GM19023 (cell line): ENCODE data around the gene SH3GL3.

Experiments used
- ATAC-seq: cut with Tn5 transposase; IDR thresholded peaks from one replicate; pipeline ENCODE4 v1.9.1; 2021; ENCODE audit warnings: mild to moderate bottlenecking, moderate library complexity; ENCODE audit not compliant: unreplicated experiment

SH3GL3 gene

GRCh38 chr15:83658430-83659416, 211.6 kb downstream of the SH3GL3 start:
- no peak for ATAC-seq

GRCh38 chr15:83659417-83659812, 212.3 kb downstream of the SH3GL3 start:
- ATAC-seq: no peak

GRCh38 chr15:83665480-83665879, 218.3 kb downstream of the SH3GL3 start:
- no peak for ATAC-seq
